ENCODE measurements around the gene SLC9A5. TPM values are rescaled to one million over a fixed set of nuclear protein-coding genes. Genes with fewer than 3 reads are reported as not detected.

SLC9A5 gene
- total RNA-seq, 2 donors from 2014 or later = 0.27 to 2.6 TPM

DNA sequence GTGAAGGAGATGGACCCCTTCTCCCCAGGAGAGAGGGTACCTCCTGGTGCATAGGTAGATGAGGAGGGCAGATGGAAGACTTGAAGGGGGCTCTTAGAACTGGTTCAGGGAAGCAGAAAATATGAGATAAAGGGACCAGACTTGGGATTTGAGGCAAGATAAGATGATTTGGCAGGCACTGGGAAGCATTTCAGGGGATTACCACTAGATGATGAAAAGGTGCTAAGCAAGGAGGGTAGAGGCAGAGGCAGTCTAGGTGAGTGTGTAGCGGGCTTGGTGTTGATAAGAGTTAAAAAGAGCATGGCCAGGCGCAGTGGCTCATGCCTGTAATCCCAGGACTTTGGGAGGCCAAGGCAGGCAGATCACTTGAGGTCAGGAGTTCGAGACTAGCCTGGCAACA lies 14.4 kb downstream of the SLC9A5 start:
- Histone ChIP-seq H3K4me1 (replicated peaks) (no peaks in the 10 kb centered on the region), H3K36me3 (no peaks in the 10 kb centered on the region), H3K27ac (no peak overlapping the region), H3K27me3 (replicated peaks; ENCODE audit: insufficient read depth) (no peaks in the 10 kb centered on the region), H3K9me3 (no peaks in the 10 kb centered on the region), H3K4me3 (no peak overlapping the region)
- no peak for DNase-seq (ENCODE audit: low spot score)
- intact Hi-C loops (cut with DNase I) = no loop called here
- no peak for TF ChIP-seq POLR2AphosphoS5 (IDR thresholded peaks at IDR 0.05)
- 92% methylated on average over 3 of the region's 3 CpGs for WGBS

DNA sequence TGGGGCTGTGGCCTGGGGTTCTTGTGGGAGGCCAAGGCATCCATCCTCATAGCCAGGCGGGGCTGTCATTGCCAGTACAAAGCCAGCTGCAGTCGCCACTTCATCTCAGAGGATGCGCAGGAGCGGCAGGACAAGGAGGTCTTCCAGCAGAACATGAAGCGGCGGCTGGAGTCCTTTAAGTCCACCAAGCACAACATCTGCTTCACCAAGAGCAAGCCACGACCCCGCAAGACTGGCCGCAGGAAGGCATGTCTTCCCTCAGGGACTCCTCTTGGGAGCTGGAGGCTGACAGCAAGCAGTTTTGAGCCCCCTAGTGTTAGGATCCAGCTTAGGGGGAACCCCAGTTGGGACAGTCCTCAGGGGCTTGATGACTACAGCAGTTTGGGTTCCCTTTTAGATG lies 15.5 kb downstream of the SLC9A5 start:
- no peak overlapping the region for H3K4me3 ChIP-seq
- H3K27ac ChIP-seq = no peak overlapping the region
- DNase-seq (ENCODE audit: low spot score) = no peak
- H3K4me1 ChIP-seq (replicated peaks) = no peaks in the 10 kb centered on the region
- intact Hi-C loops (cut with DNase I) = no loop called here
- TF ChIP-seq POLR2A (IDR thresholded peaks at IDR 0.05) (no peak), POLR2AphosphoS5 (IDR thresholded peaks at IDR 0.05) (no peak)
- TF ChIP-seq, protein P1, sequence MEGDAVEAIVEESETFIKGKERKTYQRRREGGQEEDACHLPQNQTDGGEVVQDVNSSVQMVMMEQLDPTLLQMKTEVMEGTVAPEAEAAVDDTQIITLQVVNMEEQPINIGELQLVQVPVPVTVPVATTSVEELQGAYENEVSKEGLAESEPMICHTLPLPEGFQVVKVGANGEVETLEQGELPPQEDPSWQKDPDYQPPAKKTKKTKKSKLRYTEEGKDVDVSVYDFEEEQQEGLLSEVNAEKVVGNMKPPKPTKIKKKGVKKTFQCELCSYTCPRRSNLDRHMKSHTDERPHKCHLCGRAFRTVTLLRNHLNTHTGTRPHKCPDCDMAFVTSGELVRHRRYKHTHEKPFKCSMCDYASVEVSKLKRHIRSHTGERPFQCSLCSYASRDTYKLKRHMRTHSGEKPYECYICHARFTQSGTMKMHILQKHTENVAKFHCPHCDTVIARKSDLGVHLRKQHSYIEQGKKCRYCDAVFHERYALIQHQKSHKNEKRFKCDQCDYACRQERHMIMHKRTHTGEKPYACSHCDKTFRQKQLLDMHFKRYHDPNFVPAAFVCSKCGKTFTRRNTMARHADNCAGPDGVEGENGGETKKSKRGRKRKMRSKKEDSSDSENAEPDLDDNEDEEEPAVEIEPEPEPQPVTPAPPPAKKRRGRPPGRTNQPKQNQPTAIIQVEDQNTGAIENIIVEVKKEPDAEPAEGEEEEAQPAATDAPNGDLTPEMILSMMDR (IDR thresholded peaks at IDR 0.05) = no peak
- WGBS = 81% methylated on average over 9 of the region's 9 CpGs
- no peaks in the 10 kb centered on the region for H3K27me3 ChIP-seq (replicated peaks; ENCODE audit: insufficient read depth)
- H3K36me3 ChIP-seq = no peaks in the 10 kb centered on the region
- H3K9me3 ChIP-seq = no peaks in the 10 kb centered on the region

DNA sequence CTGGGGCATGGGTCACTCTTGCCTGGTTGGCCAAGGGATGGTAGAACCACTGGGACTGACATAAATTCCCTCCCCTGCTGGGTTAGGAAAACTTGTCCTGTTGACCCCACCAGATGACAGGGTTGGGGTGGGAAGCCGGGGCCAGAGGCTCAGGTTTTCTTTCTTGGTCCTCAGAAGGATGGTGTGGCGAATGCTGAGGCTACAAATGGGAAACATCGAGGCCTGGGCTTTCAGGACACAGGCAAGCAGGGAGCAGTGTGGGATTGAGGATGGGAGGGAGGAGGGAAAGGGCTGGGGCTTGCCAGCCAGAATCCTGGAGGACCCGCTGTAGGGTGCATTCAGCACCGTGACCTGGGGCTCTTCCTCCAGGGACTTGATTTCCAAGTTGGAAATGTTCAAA lies 16.1 kb downstream of the SLC9A5 start:
- Histone ChIP-seq H3K27me3 (replicated peaks; ENCODE audit: insufficient read depth) (no peaks in the 10 kb centered on the region), H3K27ac (no peak overlapping the region), H3K36me3 (no peaks in the 10 kb centered on the region), H3K9me3 (no peaks in the 10 kb centered on the region), H3K4me1 (replicated peaks) (no peaks in the 10 kb centered on the region), H3K4me3 (no peak overlapping the region)
- no peak for DNase-seq (ENCODE audit: low spot score)
- WGBS = 89% methylated on average over 5 of the region's 5 CpGs
- TF ChIP-seq POLR2AphosphoS5 (IDR thresholded peaks at IDR 0.05) = no peak
- TF ChIP-seq POLR2A (IDR thresholded peaks at IDR 0.05) = no peak
- TF ChIP-seq, protein P1 (IDR thresholded peaks at IDR 0.05) = no peak
- intact Hi-C loops (cut with DNase I) = no loop called here

DNA sequence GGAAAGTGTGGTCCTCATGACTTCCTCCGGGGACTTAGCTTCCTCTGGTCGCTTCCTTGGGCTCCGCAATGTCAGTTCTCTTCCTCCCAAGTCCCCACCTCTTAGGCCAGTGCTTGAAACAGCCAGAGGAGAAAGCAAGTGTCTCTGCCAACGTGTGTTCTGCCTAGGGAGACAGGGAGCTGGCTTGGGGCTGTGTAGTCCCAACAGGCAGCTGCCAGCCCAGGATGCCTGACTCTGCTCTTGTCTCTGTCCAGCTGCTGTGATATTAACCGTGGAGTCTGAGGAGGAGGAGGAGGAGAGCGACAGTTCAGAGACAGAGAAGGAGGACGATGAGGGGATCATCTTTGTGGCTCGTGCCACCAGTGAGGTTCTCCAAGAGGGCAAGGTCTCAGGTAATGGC lies 17.1 kb downstream of the SLC9A5 start:
- no peak for DNase-seq (ENCODE audit: low spot score)
- H3K27me3 ChIP-seq (replicated peaks; ENCODE audit: insufficient read depth) = no peaks in the 10 kb centered on the region
- intact Hi-C loops (cut with DNase I) = no loop called here
- WGBS = 70% methylated on average over 8 of the region's 8 CpGs
- H3K4me1 ChIP-seq (replicated peaks) = no peaks in the 10 kb centered on the region
- TF ChIP-seq, protein P1 (IDR thresholded peaks at IDR 0.05) = no peak
- TF ChIP-seq POLR2AphosphoS5 (IDR thresholded peaks at IDR 0.05) = no peak
- H3K4me3 ChIP-seq = no peak overlapping the region
- H3K27ac ChIP-seq = no peak overlapping the region
- H3K9me3 ChIP-seq = no peaks in the 10 kb centered on the region
- no peaks in the 10 kb centered on the region for H3K36me3 ChIP-seq

DNA sequence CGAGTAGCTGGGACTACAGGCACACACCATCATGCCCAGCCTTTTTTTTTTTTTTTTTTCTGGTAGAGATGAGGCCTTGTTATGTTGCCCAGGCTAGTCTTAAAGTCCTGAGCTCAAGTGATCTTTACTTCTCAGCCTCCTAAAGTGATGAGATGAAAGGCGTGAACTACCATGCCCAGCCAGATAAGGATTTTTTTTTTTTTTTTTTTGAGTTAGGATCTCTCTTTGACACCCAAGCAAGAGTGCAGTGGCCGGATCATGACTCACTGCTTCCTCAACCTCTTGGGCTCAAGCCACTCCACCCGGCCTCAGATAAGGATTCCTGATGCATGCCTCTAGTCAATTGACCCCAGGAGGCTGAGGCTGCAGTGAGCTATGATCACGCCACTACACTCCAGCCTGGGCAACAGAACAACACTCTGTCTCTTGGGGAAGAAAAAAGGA lies 19.4 kb downstream of the SLC9A5 start:
- Histone ChIP-seq H3K4me1 (replicated peaks) (no peaks in the 10 kb centered on the region), H3K9me3 (no peaks in the 10 kb centered on the region), H3K27ac (no peak overlapping the region), H3K36me3 (no peaks in the 10 kb centered on the region), H3K27me3 (replicated peaks; ENCODE audit: insufficient read depth) (no peaks in the 10 kb centered on the region), H3K4me3 (no peak overlapping the region)
- no peak for DNase-seq (ENCODE audit: low spot score)
- no peak for TF ChIP-seq POLR2A (IDR thresholded peaks at IDR 0.05)
- TF ChIP-seq, protein P1 (IDR thresholded peaks at IDR 0.05) = no peak
- TF ChIP-seq POLR2AphosphoS5 (IDR thresholded peaks at IDR 0.05) = no peak
- intact Hi-C loops (cut with DNase I) = no loop called here
- WGBS = 62% methylated on average over 5 of the region's 5 CpGs
